GM19463 (cell line): ENCODE data around the gene IHH.
A peak's percentile ranks its signal among the peaks of the same experiment; 100 is the strongest.

ENCODE experiments used
- ATAC-seq: cut with Tn5 transposase; IDR thresholded peaks from one replicate; pipeline ENCODE4 v1.9.1; 2021; ENCODE audit warnings: mild to moderate bottlenecking, moderate library complexity; ENCODE audit not compliant: unreplicated experiment

IHH gene

DNA sequence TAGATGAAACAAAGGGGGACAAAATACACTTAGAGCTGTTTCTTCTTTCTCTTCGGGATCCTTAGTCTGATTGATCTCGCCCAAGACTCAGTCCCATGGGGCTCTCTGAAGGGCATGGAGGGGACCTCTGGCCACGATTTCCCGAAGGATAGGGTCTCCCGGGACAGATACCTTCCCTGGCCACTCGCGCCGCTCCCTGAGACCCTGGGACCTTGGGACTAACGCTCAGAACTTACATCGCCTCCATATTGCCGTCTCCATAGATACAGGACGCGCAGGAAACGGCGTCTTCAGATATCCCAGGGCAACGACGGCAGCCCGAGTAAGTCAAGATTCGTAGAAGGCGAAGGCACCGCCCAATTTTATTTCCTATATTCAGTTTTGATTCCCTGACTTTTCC is 19.5 kb downstream of the IHH start, which contains the start of gene CFAP65:
Gene CFAP65, minus strand, starts transcription at position 265 of the 400 bp plus-strand sequence. CDS start 2,468 bp downstream, outside the sequence.
- ATAC-seq, result no peak

- no peak for ATAC-seq
These were observed 22.1 kb downstream of the IHH start for GRCh38 chr2:219038600-219038999.

GRCh38 chr2:219037783-219038499 is 22.8 kb downstream of the IHH start:
- no peak for ATAC-seq

DNA sequence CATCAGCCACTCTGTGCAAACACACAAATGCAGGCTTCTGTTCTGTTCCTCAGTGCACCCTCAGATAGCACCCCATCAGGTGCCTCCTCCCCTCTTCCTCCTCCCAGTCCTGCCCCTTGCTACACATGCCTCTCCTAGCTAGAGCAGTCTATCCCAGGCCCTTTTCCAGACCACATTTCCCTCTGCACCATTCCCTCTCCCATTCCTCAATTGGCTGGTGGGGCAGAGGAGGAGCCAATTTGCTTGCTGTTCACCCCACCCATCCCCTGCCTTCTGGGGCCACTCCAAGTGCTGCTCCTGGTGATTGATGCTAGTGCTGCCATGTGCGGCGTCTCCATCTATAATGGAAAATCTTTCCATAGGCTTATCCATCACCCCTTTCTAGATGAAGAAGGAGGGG is 24.8 kb downstream of the IHH start:
- no peak for ATAC-seq

GRCh38 chr2:219034823-219035222 is 25.9 kb downstream of the IHH start:
- ATAC-seq, result no peak

GRCh38 chr2:219032051-219032745 is 28.5 kb downstream of the IHH start:
- ATAC-seq, result no peak

GRCh38 chr2:219031005-219031738 is 29.5 kb downstream of the IHH start:
- ATAC-seq, result no peak

DNA sequence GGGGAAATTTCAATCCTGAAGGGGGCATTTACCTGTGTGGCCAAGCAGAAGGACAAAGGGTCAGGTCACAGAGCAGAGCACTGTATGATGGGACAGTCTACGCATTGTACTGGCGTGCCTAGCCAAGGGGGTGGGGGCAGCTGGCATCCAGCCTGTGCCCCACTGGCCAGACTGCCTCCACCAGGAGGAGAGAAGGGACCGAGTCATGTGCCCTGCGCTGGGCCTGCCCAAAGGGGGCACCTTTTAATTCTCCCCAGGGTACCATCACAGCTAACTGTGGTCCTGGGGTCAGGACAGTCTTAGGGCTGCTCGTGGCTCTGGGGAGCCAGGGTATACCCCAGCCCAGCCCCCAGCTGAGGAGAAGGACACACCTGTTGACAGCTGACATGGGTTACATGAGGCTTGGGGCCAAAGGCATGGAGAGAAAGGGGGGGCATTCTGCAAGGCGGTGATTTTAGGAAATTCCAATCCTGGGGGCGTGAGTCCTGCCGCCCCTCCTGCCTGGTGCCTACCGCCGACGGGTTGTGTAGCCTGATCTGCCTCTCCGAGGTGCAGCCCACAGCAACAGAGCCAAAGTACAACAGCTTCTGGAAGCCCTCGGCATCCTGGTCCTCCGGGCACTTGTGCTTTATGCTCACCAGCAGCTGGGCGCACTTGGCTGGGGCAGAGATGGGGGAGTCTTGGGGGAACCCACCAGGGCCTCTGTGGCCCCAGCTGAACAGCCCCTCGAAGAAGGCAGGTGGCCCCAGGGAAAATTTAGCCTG is 30.4 kb downstream of the IHH start:
- no peak for ATAC-seq

DNA sequence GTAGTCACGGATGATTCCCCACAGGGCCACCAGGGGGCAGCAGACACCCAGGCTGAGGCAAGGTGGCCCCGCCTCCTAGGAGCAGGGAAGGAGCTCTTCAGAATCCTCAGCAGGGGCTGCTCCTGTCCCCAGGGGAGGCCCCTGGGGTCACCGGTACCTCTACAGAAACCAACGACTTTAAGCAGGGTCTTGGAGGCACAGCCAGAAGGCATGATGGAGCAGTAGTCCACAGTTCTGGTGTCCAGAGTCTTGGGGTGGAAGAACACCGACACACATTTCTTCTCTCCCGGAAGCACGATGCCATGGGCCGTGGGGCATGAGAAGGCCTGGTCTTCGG is 30.9 kb downstream of the IHH start:
- ATAC-seq, result peak; percentile 60

DNA sequence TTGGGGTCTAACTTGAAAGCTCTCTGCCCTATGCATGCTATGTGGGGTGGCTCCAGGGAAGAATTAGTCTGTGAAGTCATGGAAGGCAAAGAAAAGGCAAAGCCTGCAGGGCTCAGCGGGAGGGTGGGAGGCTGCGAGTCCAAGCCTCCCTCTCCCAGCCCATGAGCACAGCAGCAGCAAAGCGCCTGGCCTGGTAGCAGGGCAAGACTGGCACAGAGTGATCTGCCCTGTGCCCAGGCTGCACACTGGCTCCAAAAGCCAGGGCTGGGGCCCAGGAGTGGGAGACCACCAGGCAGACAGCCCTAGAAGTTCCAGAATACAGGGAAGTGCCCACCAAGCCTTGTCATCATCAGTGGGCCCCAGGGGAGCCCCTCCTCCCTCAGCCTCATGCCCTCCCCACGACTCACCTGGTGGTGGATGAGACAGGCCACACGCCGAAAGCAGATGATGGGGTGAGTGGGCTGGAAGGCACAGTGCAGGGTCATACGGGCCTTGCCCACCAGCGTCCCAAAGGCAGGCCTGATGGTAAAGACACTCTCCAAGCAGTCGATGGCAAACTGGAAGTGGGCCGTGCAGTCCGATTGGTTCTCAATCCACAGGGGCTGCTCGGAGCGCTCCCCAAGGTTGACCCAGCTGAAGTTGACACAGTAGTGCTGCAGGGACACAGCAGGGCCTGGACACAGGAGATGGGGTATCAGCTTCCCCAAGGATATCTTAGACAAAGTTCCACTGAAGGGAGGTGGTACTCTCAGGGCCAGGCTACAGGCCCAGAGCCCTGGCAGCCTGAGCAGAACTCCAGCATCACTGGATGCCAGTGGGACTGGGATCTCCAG is 31.5 kb downstream of the IHH start:
- ATAC-seq, result no peak

GRCh38 chr2:219028141-219028540 is 32.6 kb downstream of the IHH start:
- ATAC-seq, result no peak

- no peak for ATAC-seq
These were observed 33.1 kb downstream of the IHH start for GRCh38 chr2:219027511-219028055.

GRCh38 chr2:219026946-219027345 is 33.8 kb downstream of the IHH start:
- ATAC-seq, result no peak

GRCh38 chr2:219025637-219026585 is 34.8 kb downstream of the IHH start:
- ATAC-seq, result no peak

GRCh38 chr2:219024059-219024458 is 36.7 kb downstream of the IHH start:
- ATAC-seq, result no peak

DNA sequence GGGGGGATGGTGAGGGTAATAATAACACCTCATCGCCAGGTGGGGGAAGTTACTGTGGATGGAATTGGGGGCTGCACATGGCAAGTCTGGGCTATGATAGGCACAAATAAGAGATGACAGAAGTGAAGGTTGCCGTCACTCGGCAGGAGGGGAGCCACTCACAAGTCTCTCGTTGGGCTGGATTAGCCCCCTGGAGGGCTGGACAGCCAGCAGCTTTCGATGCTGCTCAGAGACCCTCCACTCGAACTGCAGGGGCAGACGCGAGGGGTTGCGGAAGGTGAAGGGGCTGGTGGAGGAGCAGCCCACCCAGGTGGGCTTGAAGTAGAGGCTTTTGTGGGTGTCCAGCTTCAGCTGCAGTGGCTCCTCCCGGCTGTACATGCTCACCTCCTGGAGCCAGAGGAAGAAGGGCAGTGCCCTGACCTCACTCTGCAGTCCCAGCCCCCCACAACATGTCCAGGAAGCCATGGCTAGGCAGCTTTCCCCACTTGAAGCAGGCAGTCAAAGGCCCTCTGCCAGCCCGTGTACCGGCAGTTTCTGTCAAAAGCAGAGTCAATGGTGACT is 37.6 kb downstream of the IHH start:
- ATAC-seq, result no peak

GRCh38 chr2:219022616-219023015 is 38.1 kb downstream of the IHH start:
- no peak for ATAC-seq

DNA sequence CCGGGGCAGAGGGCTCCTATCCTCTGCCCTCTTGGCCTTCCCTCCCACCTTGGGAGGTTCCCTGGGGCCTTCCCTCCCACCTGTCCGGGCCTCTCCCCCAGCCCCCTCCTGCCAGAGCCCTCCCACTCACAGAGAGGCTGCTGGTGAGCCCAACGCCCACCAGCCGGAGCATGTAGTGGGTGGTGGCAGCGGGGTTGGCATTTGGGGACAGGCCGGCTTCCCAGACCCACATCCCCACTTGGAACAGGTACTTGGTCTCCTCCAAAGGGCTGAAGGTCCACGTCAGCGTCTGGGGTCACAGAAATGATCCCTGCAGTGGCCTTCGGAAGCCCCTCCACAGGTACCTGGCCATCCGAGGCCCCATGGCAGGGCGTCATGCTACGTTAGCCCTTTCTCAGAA is 38.7 kb downstream of the IHH start:
- ATAC-seq, result no peak

DNA sequence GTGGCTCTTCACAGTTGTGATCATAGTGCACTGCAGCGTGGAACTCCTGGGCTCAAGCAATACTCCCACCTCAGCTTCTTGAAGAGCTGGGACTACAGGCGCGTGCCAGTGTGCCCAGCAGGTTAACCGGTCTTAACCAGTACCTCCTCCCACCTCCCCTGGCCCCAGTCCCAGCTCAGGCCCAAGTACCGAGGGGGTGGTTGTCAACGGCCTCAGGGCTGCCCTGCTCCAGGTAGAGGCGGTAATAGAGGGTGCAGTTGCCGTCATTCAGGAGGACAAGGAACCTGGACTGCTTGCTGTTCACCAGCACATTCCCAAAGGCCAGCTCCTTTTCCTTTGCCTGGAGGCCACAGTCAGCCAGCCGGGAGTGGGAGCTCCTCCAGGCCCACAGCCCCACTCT is 39.1 kb downstream of the IHH start:
- ATAC-seq, result no peak
